ENCODE data around the gene VIPR1.
"Not testable (repeated sequence)": the region's sequence is repeated elsewhere in the genome, so short reads cannot be mapped to it uniquely, and the experiment has no call there.

The VIPR1 gene

GRCh38 chr3:42579346-42579745, 76.9 kb downstream of the VIPR1 start:
- not testable (repeated sequence) for DNase-seq (ENCODE audit: low read depth in 3 of 3)

GRCh38 chr3:42581400-42581708, 78.9 kb downstream of the VIPR1 start:
- DNase-seq (ENCODE audit: low read depth in 3 of 3), result no peak

GRCh38 chr3:42581709-42582473, 79.4 kb downstream of the VIPR1 start, which contains the start of gene SEC22C:
TSS of gene SEC22C (minus strand) at chr3:42581967. CDS start at chr3:42569046, 12,921 bp downstream.
- DNase-seq (ENCODE audit: low read depth in 3 of 3), result peak; percentile 92 to 96 (median 92)

GRCh38 chr3:42582474-42583070, 80.1 kb downstream of the VIPR1 start:
- no peak for DNase-seq (ENCODE audit: low read depth in 3 of 3)

All from stimulated activated CD4-positive, alpha-beta T cell treated with anti-CD3 and anti-CD28 coated beads, TNF-alpha, amount 100 ng/mL, for 48 hours (primary cell).